T-helper 1 cell treated with Interleukin-12 subunit alpha and Interleukin-12 subunit beta and Interleukin-4 antibody, amounts not matched to agents 30 ng/mL and 1 ng/mL, for 36 hours (primary cell): ENCODE measurements around the gene RBP5. TPM values are rescaled to one million over a fixed set of nuclear protein-coding genes. Genes with fewer than 3 reads are reported as not detected.

Experiments
- intact Hi-C: fragments of 100-400 bp; cut with micrococcal nuclease; formaldehyde crosslinking; loops from one replicate; pipeline ENCODE4 v1.15.1; 2024
- total RNA-seq: library from RNA; stranded (reverse); gene quantifications from 2 replicates; pipeline ENCODE4 v1.2.3, GENCODE V29; 2022

RBP5 gene
- total RNA-seq, 1 donor from 2014 or later: 0.27 TPM

DNA sequence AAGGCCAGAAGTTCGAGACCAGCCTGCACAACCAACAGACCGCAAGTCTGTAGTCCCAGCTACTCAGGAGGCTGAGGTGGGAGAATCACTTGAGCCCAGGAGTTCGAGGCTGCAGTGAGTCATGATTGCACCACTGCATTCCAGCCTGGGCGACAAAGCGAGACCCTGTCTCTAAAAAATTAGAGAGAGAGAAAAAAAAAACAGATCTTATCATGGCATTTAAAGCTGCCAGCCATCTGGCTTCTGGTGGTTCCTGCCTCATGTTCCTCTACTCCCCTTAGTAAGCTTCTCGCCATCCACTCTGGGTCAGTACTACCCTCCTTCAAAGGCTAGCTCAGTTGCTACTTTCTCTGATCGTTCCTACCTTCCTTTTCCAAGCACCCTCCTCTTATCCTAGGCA, 17.5 kb upstream of the RBP5 start:
- intact Hi-C loops: no loop called here

DNA sequence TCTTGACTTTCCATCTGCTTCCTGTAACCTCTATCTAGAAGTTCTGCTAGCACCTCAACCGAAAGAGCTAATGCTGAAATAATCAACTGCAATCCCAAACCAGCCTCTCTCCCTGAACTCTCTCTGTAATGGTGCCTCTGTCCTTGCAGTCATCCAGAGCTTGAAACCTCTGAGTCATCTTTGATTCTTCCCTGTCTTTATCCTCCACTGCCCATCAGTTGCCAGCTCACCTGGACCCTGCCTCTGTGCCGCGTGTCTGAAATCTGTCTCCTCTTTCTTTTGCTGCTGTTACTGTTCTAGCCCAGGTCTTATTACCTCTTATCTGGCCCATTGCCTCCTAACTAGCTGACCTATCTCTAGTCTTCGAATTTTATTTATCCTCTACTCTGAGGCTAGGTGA, 17.0 kb upstream of the RBP5 start:
- intact Hi-C loops: no loop called here

DNA sequence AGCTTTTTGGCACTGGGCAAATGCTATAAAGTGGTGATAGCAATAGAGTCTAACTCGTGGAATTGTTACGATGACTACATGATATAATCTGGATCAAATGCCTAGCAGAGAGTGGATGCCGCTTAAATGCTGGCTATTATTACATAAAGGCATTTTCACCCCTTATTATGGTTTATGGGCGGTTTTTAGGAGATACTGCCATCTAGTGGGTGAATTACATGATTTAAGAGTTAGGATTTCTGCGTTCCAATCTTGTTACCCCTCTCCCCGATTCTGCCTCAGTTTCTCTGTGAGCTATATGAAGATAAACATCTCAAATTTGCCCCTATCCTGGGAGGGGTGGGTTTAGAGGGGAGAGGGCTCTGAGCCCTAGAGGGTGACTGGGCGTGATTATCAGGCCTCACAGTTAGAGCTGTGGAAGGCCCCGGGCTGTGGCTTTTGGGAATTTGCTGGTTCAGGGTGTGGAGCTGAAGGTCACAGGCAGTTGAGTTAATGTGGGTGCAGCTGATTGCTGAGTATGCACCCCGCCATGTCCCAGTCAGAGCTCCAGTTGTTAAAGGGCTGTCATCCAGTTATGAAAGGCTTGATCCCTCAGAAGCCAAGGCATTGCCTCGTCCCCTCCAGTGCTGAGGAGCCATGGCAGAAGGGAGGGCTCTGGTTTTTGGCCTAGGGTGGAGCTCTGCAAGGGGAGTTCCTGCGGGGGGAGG, 15.9 kb upstream of the RBP5 start:
- intact Hi-C loops: loop anchor here (1.0 kb wide), 1 partner anchor 220 kb away; no protein-coding TSS in a partner anchor

DNA sequence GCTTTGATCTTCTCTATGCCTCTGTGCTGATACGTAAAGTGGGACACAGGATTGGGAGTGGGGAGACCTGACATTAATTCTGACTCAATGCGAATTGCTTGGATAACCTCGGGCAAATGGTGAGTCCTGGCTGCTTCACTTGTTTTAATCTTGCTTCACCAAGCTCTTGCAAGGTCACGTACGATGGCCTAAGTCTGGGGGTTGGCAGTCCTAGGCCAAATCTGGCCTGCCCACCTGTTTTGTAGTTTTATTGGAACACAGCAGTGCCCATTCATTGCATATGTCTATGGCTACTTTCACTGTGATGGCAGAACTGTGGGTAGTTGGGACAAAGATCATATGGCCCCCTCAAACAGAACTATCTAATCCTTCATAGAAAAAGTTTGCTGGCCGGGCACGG, 14.9 kb upstream of the RBP5 start:
- intact Hi-C loops: no loop called here

DNA sequence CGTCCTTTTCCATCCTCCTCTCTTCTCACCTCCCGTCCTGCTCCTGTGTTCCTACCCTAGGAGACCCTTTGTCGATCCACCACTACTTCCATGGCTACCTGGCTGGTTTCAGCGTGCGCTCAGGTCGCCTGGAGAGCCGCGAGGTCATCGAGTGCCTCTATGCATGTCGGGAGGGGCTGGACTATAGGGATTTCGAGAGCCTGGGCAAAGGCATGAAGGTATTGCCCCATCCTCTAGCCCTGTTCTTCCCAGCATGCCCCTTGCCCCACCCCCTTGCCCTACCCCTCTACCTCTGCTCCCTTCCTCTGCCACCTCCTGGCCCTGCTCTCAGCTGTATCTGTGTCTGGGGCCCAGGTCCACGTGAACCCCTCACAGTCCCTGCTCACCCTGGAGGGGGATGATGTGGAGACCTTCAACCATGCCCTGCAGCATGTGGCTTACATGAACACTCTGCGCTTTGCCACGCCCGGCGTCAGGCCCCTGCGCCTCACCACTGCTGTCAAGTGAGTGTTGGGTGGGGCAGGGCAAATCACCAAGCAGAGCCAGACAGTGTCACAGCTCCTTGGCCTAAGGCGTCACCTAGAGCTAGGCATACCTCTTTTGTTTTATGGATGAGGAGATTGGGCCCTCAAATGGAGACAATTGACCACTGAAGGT, 14.2 kb upstream of the RBP5 start:
- intact Hi-C loops: loop anchor here (1.0 kb wide), 4 partner anchors 12 to 495 kb away; no protein-coding TSS in a partner anchor

DNA sequence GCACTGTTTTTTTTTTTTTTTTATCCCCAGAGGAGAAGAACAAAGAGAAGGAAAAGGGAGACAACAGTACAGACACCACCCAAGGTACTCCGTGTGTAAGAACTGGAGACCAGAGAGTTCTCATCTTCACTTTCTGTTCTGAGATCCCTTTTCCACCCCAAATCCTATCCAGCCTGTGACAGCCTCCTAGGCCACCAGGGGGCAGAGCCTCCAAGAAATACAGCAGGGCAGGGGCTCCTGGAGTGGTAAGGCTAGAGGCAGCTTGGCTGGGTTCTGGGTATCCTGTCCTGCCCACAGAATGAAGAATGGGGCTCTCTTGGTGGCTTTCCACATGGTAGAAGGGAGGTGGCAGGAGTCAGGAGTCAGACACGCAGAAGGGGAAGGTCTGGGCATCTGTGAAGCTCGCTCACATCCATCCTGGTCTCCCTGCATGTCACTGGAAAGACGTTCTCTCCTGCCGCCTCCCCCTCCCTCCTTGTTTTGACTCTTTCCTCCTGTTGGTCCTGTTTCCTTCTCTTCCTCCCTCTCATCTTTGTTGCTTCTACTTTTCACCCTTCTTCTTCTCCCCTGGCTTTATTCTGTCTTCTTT, 13.5 kb upstream of the RBP5 start:
- intact Hi-C loops: loop anchor here (1.0 kb wide), 4 partner anchors 11 to 496 kb away; no protein-coding TSS in a partner anchor

DNA sequence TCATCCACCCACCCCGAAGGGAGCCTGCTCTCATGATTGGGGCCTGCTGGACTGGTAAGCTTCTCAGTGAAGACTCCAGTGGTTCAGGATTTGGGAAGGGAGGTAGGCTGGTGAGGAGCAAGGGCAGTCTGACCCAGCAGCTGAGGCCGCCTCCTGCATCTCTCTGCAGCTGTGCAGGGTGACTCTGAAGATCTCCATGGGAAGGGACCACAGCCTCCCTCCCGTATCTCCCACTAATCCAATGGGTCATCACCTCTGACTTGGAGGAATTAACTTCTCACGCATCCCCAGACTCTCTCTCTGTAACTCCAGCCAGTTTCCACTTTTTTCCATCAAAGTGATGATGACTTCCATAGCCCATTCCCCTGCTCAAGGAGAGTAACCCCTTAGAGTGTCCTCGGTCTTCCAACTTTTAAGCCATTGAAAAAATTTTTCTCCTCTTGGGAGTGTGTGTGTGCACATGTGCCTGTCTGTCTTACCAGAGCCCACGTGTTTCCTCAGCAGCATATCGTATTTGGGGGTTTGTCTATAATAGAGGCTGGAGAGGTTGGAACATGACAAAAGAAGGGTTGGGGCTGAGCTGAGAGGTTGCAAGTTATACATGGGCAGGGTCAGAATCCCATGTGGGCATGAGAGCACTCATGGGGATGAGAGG, 12.8 kb upstream of the RBP5 start:
- intact Hi-C loops: loop anchor here (1.0 kb wide), 4 partner anchors 10 to 497 kb away; no protein-coding TSS in a partner anchor

DNA sequence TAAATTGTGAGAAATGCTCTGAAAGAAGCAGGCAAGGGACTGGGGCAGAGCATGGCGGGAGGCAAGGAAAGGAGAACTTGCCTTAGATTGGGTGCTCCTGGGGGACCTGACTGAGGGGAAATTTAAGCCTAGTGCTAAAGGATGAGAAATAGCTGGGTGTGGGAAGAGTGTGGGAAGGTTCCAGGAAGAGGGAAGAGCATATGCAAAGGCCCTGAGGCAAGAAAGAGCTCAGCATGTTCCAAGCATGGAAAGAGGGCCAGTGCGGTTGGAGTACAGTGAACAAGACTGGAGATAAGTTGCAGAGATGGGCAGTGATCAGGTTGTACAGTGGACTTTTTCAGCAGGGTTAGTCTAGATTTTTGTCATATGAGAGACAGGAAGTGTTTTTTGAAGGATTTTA, 10.5 kb upstream of the RBP5 start:
- intact Hi-C loops: no loop called here

DNA sequence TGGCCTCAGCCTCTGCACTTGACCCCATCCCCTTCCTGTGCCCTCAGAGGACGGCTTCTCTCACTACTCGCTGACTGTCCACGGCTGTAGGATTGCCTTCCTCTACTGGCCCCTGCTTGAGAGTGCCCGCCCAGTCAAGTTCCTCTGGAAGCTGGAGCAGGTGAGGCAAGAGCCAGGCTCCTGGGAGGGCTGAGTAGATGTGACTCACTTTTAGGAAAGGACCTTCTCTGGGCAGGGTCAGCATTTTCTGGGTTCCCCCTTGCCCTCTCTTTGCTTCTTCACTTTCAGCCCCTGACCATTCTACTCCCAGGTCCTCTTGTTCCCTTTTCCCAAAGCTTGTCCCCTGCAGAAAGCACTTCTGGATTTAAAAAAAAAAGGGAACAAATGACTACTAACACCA, 9.2 kb upstream of the RBP5 start:
- intact Hi-C loops: no loop called here

DNA sequence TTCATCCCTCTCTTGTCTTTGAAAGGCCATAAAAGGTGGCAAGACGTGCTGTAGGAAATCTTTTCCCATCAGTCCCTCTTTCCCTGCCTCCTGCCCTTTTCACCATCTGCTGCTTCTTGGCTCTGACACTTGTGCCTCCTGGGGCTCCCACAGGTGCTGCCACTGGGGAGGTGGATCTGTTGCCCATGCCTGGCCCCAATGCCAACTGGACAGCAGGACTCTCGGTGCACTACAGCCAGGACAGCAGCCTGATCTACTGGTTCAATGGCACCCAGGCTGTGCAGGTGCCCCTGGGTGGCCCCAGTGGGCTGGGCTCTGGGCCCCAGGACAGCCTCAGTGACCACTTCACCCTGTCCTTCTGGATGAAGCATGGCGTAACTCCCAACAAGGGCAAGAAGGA, 8.0 kb upstream of the RBP5 start:
- intact Hi-C loops: no loop called here

DNA sequence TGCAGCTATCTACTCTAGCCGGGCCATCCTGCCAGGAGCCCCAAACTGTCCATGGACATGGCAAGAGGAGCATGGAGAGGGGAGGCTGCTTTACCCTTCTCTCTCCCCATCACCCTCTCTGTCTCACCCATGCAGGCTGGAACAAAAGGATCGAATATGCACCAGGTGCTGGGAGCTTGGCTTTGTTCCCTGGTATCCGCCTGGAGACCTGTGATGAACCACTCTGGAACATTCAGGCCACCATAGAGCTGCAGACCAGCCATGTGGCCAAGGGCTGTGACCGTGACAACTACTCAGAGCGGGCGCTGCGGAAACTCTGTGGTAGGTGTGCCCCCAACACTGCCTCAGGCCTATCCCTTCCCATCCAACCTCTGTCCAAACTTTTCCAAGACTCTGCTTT, 7.4 kb upstream of the RBP5 start:
- intact Hi-C loops: no loop called here

DNA sequence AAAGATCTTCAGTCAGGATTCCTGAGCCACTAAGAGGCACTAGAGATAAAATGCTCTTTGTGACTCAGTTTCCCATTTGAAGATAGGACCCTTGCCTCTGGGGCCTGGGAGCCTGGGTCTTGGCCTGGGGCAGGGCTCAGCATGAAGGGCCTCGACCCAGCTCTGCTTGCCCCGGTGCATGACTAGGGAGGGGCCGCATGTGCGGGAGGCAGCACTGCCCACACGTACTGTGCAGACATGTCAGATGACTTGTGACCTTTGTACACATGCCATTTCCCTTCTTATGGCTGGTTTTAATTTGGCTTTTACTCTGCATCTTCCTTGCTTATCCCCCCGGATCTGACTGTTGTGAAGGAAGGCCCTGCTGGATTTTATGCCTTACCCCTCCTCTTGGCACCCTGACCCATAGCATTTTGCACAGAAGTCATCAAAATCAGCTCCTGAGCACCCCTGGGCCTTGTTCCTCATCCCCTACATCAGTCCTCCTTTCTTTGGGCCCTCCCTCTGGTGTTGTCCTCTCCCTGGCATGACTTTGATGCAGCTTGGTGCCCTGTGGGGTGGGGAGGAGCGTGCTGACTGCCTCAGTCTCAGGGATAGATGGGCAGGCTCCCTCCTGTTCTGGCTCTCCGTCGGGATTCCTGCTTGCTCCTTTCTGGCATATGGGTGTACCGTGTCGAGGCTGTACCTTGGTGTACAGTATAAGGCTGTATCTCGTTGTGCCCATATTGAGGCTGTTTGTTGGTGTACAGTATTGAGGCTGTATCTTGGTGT, 5.9 kb upstream of the RBP5 start:
- intact Hi-C loops: loop anchor here (5.0 kb wide), 2 partner anchors 282 to 642 kb away; partner anchors contain the start of genes CDCA3, MRPL51, NCAPD2 and USP5

DNA sequence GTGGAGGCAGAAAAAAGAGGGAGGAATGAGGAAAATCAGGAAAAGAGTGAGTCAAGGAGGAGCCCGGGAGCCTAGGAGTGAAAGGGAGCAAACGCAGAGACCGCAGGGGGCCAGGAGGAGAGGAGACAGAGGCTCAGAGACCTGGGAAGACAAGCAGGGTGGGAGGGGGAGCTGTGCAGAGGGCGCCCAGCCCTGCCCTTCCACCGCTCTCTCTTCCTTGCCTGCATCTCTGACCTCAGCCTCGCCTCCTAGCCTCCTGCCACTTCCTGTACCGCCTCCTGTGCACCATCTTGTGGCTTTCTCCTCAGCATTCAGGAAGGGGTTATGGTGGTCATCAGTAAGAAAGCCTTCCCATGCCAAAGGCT, 2.8 kb upstream of the RBP5 start:
- intact Hi-C loops: loop anchor here (1.0 to 5.0 kb wide), 4 partner anchors 11 to 639 kb away; partner anchors contain the start of genes CDCA3, EMG1, MRPL51 and NCAPD2

DNA sequence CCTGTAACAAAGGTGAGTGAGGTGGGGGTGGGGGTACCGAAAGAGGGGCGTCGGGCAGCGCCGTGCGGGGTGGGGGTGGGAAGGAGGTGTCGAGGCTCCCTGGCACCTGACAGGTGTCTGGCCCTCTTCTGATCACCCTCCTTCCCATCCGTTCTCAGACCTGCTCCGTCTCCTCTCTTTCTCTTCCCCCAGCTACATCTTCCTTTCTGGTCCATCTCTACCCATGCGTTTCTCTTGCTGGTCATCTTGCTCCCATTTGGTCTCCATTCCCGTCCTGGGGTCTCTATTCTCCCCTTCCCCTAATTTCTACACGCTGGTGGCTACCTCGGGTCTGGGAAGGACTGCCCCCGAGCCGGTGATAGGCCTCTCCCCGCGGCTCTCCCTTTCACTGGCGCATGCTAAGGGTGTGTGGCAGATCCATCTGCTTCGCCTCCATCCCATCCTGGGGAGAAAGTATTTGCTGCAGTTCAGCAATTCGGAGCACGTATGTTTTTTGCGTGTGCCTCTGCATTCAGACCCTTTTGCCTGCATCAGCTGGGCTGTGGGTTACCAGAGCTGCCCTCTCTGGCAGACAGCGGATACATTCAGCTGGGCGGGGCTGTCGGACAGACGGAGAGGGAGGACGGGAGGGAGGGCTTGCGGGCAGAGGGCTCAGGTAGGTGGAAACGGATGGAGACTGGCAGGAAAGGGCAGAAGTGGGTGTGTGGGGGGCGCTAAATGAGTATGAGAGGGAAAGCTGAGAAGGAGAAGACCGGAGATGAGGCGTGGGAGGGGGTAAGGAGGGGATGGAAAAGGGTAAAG, 2.2 kb upstream of the RBP5 start:
- intact Hi-C loops: loop anchor here (1.0 to 5.0 kb wide), 8 partner anchors 11 to 639 kb away; partner anchors contain the start of genes C1RL, CDCA3, EMG1 and LPCAT3

DNA sequence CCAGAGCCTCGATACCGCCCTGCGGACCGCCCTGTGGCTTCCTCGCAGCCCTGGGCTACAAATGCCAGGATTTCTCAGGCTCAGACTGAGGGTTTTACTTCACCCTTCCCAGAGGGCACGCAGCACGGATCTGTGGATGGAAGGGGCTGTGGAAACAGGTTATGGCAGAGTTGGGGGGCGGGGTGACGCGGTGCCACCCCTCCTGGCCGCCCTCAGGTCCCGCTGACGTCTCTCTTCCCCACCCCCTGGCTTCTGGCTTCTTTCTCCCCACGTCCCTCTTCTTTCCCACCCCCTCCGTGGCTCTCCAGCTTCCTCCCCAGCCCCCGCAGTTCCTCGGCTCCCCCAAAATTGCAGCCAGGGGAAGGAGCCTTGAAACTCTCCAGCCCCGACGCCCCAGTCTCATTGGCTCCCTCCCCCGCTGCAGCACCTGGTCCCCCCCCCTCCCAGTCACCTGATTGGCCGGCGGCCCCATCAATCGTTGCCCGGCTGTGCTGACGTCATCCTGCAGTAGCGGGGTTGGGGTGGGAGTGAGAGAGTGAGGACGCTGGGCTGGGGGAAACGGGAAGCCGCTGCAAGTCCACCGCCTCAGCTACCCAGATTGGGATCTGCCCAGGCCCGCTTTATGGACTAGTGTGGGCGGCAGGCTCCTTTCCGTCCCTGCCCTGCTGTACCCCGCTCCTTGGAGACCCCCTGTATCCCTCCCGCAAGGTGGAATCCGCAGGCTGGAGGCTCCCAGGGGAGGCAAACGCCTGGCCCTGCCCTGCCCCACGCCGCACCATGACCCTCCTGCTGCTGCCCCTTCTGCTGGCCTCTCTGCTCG, 1.4 kb upstream of the RBP5 start, which contains the start of gene CLSTN3:
Gene CLSTN3, plus strand, starts transcription at position 500 of the 820 bp plus-strand sequence. Its CDS starts 278 bp downstream, at position 778.
- intact Hi-C loops: loop anchor here (1.0 to 5.0 kb wide), 6 partner anchors 17 to 638 kb away; partner anchors contain the start of genes C1RL, CDCA3, LPCAT3 and MRPL51

DNA sequence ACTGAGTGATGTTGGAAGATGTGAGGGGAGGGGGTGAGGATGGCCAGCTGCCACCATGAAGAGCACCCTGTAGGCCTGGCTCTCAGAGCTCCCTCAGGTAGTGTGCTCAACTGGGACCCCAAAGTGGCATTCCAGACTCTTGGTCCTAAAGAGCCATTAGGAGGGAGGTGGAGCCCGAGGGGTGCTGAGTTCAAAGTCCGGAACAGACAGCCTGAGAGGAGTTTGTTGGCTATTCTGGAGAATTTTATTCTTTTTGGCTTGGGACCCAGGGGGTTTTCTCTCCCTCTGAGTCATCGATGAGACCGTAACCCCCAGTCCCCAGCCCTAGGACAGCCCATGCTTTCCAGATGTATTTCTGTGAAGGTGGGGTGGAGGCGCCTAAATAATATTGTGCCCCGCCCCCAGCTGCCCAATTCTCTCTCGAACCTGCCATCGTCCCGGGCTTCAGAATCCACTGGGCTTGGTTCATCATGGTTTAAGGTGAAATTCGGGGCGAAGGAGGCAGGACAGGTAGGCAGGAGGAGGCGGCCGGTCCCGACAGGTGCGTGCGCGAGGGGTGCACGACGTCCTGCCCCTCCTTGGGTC, 690 bp upstream of the RBP5 start:
- intact Hi-C loops: no loop called here

DNA sequence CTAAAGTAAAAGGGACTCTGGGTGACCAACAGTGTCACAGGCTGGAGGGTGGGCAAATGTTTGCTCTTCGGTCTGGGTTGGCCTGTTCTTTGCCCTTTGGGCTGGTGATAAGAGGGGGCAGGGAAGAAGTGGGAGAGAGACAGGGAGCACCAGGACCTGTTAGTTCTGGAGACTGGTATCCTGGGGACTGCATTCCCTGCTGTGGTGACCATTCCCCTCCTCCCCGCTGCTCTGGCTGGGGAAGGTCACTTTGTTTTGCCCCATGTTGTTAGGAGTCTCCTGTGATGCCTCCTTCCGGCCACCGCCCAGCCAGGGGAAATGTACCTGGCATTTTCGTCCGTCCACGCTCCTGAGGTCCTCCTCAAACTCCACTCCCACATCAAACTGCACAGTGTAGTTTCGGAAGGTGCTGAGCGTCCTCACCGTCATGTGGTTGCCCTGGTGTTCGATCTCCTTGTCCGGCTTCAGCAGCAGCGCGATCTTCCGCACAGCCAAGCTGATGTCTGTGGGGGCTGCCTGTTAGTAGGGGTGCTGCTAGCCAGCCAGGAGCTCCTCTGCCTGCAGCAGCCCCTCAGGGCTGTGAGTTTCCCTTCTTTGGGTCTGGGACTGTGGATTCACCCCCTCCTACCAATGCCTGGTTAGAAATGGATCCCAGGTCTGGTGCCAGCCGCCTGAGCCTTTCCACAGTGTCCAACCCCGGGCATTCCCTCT, 618 bp downstream of the RBP5 start:
- intact Hi-C loops: no loop called here
